H9 (cell line): ENCODE measurements around the gene LASP1. TPM values are rescaled to one million over a fixed set of nuclear protein-coding genes. Genes with fewer than 3 reads are reported as not detected.
"Not testable (repeated sequence)": the region's sequence is repeated elsewhere in the genome, so short reads cannot be mapped to it uniquely, and the experiment has no call there.

ENCODE experiments used
- DNase-seq: peaks from one replicate; pipeline ENCODE4 v3.0.0-alpha.2; 2017
- H2AFZ ChIP-seq: one replicate; pipeline ENCODE4 v1.6.1; 2013; ENCODE audit warnings: mild to moderate bottlenecking, low read length, control low read depth, moderate library complexity
- H2AK5ac ChIP-seq: 2 replicates; pipeline ENCODE4 v1.6.1; 2013; ENCODE audit warnings: low read length, control low read depth, mixed read lengths; ENCODE audit not compliant: insufficient read length
- H2BK120ac ChIP-seq: one replicate; pipeline ENCODE4 v1.6.1; 2013; ENCODE audit warnings: low read depth, mild to moderate bottlenecking, low read length, control low read depth, inconsistent platforms; ENCODE audit not compliant: poor library complexity, severe bottlenecking
- H2BK12ac ChIP-seq: 2 replicates; pipeline ENCODE4 v1.6.1; 2013; ENCODE audit warnings: low read length, control low read depth, mixed read lengths, low read depth; ENCODE audit not compliant: insufficient read length
- H2BK15ac ChIP-seq: 2 replicates; pipeline ENCODE4 v1.6.1; 2013; ENCODE audit warnings: low read depth, low read length, control low read depth
- H2BK20ac ChIP-seq: one replicate; pipeline ENCODE4 v1.6.1; 2013; ENCODE audit warnings: low read depth, mild to moderate bottlenecking, low read length, control low read depth, inconsistent platforms; ENCODE audit not compliant: poor library complexity, severe bottlenecking
- H2BK5ac ChIP-seq: 2 replicates; pipeline ENCODE4 v1.6.1; 2013; ENCODE audit warnings: low read length, control low read depth, mixed read lengths; ENCODE audit not compliant: insufficient read length
- H3K14ac ChIP-seq: 2 replicates; pipeline ENCODE4 v1.6.1; 2013; ENCODE audit warnings: low read length, control low read depth; ENCODE audit not compliant: insufficient read depth
- H3K18ac ChIP-seq: 2 replicates; pipeline ENCODE4 v1.6.1; 2013; ENCODE audit warnings: low read depth, mild to moderate bottlenecking, mixed read lengths, low read length, control low read depth; ENCODE audit not compliant: insufficient read length
- H3K23ac ChIP-seq: 2 replicates; pipeline ENCODE4 v1.6.1; 2013; ENCODE audit warnings: low read length, control low read depth, mixed read lengths, low read depth; ENCODE audit not compliant: insufficient read length
- H3K23me2 ChIP-seq: 2 replicates; pipeline ENCODE4 v1.6.1; 2013; ENCODE audit warnings: low read depth, mild to moderate bottlenecking, mixed read lengths, low read length, control low read depth; ENCODE audit not compliant: insufficient read length, poor library complexity, severe bottlenecking
- H3K27ac ChIP-seq: 2 replicates; pipeline ENCODE4 v1.5.1; 2013; ENCODE audit warnings: low read length, control low read depth, mixed read lengths, low read depth; ENCODE audit not compliant: insufficient read length
- H3K27me3 ChIP-seq: 2 replicates; pipeline ENCODE4 v1.6.1; 2013; ENCODE audit warnings: low read length, control low read depth, inconsistent platforms; ENCODE audit not compliant: insufficient read depth
- H3K4ac ChIP-seq: 2 replicates; pipeline ENCODE4 v1.6.1; 2013; ENCODE audit warnings: low read depth, mild to moderate bottlenecking, control low read depth, inconsistent platforms, low read length, moderate library complexity
- H3K4me1 ChIP-seq: 2 replicates; pipeline ENCODE4 v1.6.1; 2013; ENCODE audit warnings: low read length, control low read depth, inconsistent platforms; ENCODE audit not compliant: insufficient read depth
- H3K4me2 ChIP-seq: 2 replicates; pipeline ENCODE4 v1.6.1; 2013; ENCODE audit warnings: low read length, control low read depth, mixed read lengths; ENCODE audit not compliant: insufficient read length, insufficient read depth
- H3K56ac ChIP-seq: 2 replicates; pipeline ENCODE4 v1.6.1; 2013; ENCODE audit warnings: low read depth, mild to moderate bottlenecking, mixed read lengths, low read length, control low read depth; ENCODE audit not compliant: insufficient read length
- H3K79me1 ChIP-seq: 2 replicates; pipeline ENCODE4 v1.6.1; 2013; ENCODE audit warnings: low read depth, mild to moderate bottlenecking, moderate library complexity, low read length, control low read depth, inconsistent platforms; ENCODE audit not compliant: insufficient read depth, poor library complexity, severe bottlenecking
- H3K79me2 ChIP-seq: 2 replicates; pipeline ENCODE4 v1.6.1; 2013; ENCODE audit warnings: low read length, control low read depth, inconsistent platforms; ENCODE audit not compliant: insufficient read depth
- H3K9ac ChIP-seq: 2 replicates; pipeline ENCODE4 v1.6.1; 2013; ENCODE audit warnings: low read length, control low read depth, mixed read lengths; ENCODE audit not compliant: insufficient read length; ENCODE audit errors: extremely low read depth
- H3K9me3 ChIP-seq: one replicate; pipeline ENCODE4 v1.6.1; 2013; ENCODE audit warnings: low read depth, low read length, inconsistent platforms; ENCODE audit not compliant: control insufficient read depth
- H3T11ph ChIP-seq: one replicate; pipeline ENCODE4 v1.6.1; 2013; ENCODE audit warnings: mild to moderate bottlenecking, low read length, control low read depth, inconsistent platforms
- H4K20me1 ChIP-seq: one replicate; pipeline ENCODE4 v1.6.1; 2013; ENCODE audit not compliant: control insufficient read depth, insufficient read length, insufficient read depth
- H4K5ac ChIP-seq: 2 replicates; pipeline ENCODE4 v1.6.1; 2013; ENCODE audit warnings: low read depth, mild to moderate bottlenecking, mixed read lengths, low read length, control low read depth; ENCODE audit not compliant: insufficient read length
- H4K8ac ChIP-seq: replicated peaks from 2 replicates; pipeline ENCODE4 v1.6.1; 2013; ENCODE audit warnings: low read length, control low read depth, mixed read lengths, low read depth; ENCODE audit not compliant: insufficient read length
- H4K91ac ChIP-seq: 2 replicates; pipeline ENCODE4 v1.6.1; 2013; ENCODE audit warnings: low read depth, mild to moderate bottlenecking, moderate library complexity, mixed read lengths, low read length, control low read depth; ENCODE audit not compliant: insufficient read length
- H3K27ac Mint-ChIP-seq, 3 experiments: 2 replicates in 2 of 3; 3 replicates in 1 of 3; pipeline ENCODE4 v1.8.0; 2020 to 2021; ENCODE audit warnings: mixed read lengths in 3 of 3, mild to moderate bottlenecking in 1 of 3, moderate library complexity in 1 of 3
- H3K27me3 Mint-ChIP-seq: 2 replicates; pipeline ENCODE4 v1.8.0; 2021; ENCODE audit warnings: low read depth, mild to moderate bottlenecking, moderate library complexity, mixed read lengths
- H3K36me3 Mint-ChIP-seq, 3 experiments: 2 replicates in 2 of 3; 3 replicates in 1 of 3; pipeline ENCODE4 v1.8.0; 2020 to 2021; ENCODE audit warnings: low read depth in 3 of 3, mixed read lengths in 3 of 3; ENCODE audit not compliant: insufficient read depth in 1 of 3
- H3K4me1 Mint-ChIP-seq, 2 experiments: 2 replicates each; pipeline ENCODE4 v1.8.0; 2020; ENCODE audit warnings: mixed read lengths in 2 of 2
- H3K4me3 Mint-ChIP-seq, 2 experiments: 2 replicates in 1 of 2; 3 replicates in 1 of 2; pipeline ENCODE4 v1.8.0; 2020 to 2021; ENCODE audit warnings: mild to moderate bottlenecking in 2 of 2, mixed read lengths in 2 of 2, moderate library complexity in 1 of 2
- H3K9me3 Mint-ChIP-seq, 2 experiments: 2 replicates in 1 of 2; 3 replicates in 1 of 2; pipeline ENCODE4 v1.8.0; 2020; ENCODE audit warnings: mild to moderate bottlenecking in 2 of 2, mixed read lengths in 2 of 2, moderate library complexity in 1 of 2
- CTCF ChIP-seq: fragments of 200-600 bp; sonication (generic); conservative IDR thresholded peaks from 3 replicates; pipeline ENCODE4 v1.8.0; 2021; ENCODE audit warnings: antibody characterized with exemption, mild to moderate bottlenecking
- WGBS: extraction: QIAGEN DNeasy Blood & Tissue Kit; methylation state at CpG from one replicate; pipeline ENCODE4 v1.1.7; 2013; ENCODE audit warnings: missing lambda C conversion rate, low lambda C conversion rate, mixed read lengths; ENCODE audit not compliant: insufficient read length; ENCODE audit errors: extremely low coverage; 5-methylcytosine and 5-hydroxymethylcytosine counted together
- total RNA-seq: library from RNA; stranded (reverse); gene quantifications from 2 replicates; pipeline ENCODE4 v1.2.1, GENCODE V29; 2021

Gene LASP1
- total RNA-seq, 1 experiment from 2014 or later = 121 TPM

- no CpG with 5 or more reads among the region's 2 CpGs for WGBS
- Histone ChIP-seq H3K9me3 (no peaks in the 10 kb centered on the region), H2BK12ac (no peak overlapping the region), H3K4me1 (no peaks in the 10 kb centered on the region), H3K23ac (no peak overlapping the region), H3K23me2 (no peaks in the 10 kb centered on the region), H3T11ph (no peak overlapping the region), H4K20me1 (no peaks in the 10 kb centered on the region), H3K27ac (no peak overlapping the region), H2AK5ac (no peak overlapping the region), H3K4ac (no peak overlapping the region), H2BK20ac (no peak overlapping the region), H4K91ac (no peak overlapping the region), H2AFZ (no peak overlapping the region), H3K79me2 (no peaks in the 10 kb centered on the region), H4K5ac (no peak overlapping the region), H3K4me2 (no peak overlapping the region), H2BK15ac (no peak overlapping the region), H4K8ac (no peak overlapping the region), H3K56ac (no peak overlapping the region), H3K14ac (no peak overlapping the region), H2BK5ac (no peak overlapping the region), H3K79me1 (no peaks in the 10 kb centered on the region), H3K18ac (no peak overlapping the region), H3K27me3 (no peaks in the 10 kb centered on the region), H2BK120ac (no peak overlapping the region), H3K9ac (no peak overlapping the region)
- Mint-ChIP-seq H3K4me1 (no peaks in the 10 kb centered on the region), H3K27ac (no peak overlapping the region), H3K27me3 (peaks cover 3% of the 10 kb centered on the region), H3K9me3 (no peaks in the 10 kb centered on the region; a peak in 1 of 5 replicates), H3K36me3 (no peaks in the 10 kb centered on the region), H3K4me3 (no peak overlapping the region)
- no peak for DNase-seq
- no peak for TF ChIP-seq CTCF
Observed at GRCh38 chr17:38947189-38947588, 77.3 kb downstream of the LASP1 start.

- not testable (repeated sequence) for H3K23ac ChIP-seq, H3K79me1 ChIP-seq, H3K27me3 Mint-ChIP-seq, H3K9ac ChIP-seq, H2BK120ac ChIP-seq, H3K36me3 Mint-ChIP-seq, H3K23me2 ChIP-seq, H2BK5ac ChIP-seq, H3K27me3 ChIP-seq, H4K8ac ChIP-seq, H3T11ph ChIP-seq, H3K27ac Mint-ChIP-seq, H3K9me3 Mint-ChIP-seq, H4K20me1 ChIP-seq, H3K9me3 ChIP-seq, H2BK20ac ChIP-seq, H4K91ac ChIP-seq, H3K4me1 Mint-ChIP-seq, H2BK15ac ChIP-seq, H3K4me1 ChIP-seq, H3K18ac ChIP-seq, H3K56ac ChIP-seq, DNase-seq, H3K27ac ChIP-seq, H2AK5ac ChIP-seq, H3K4ac ChIP-seq, H2BK12ac ChIP-seq, H2AFZ ChIP-seq, H4K5ac ChIP-seq, H3K14ac ChIP-seq, H3K4me3 Mint-ChIP-seq, H3K4me2 ChIP-seq, H3K79me2 ChIP-seq
- WGBS = no CpG with 5 or more reads among the region's 7 CpGs
Observed at GRCh38 chr17:38953800-38954199, 83.9 kb downstream of the LASP1 start.
